Activated CD8-positive, alpha-beta memory T cell treated with anti-CD3 and anti-CD28 coated beads, Interleukin-2, amount 10 ng/mL, durations not matched to agents 7 days and 5 days (primary cell): Measurements from ENCODE around the gene RNPEPL1. TPM values are rescaled to one million over a fixed set of nuclear protein-coding genes. Genes with fewer than 3 reads are reported as not detected.

Source experiments
- ATAC-seq: fragments of 150-1000 bp; cut with Tn5 transposase; one replicate; pipeline ENCODE4 v1.10.0; 2021; ENCODE audit warnings: moderate library complexity
- CTCF ChIA-PET: fragments of 350-600 bp; sonication (Branson Sonifier 250); formaldehyde crosslinking; loops from one replicate; lab custom pipeline; 2021; ENCODE audit warnings: antibody characterized with exemption; lab: Charles Lee
- DNase-seq: peaks from one replicate; pipeline ENCODE4 v3.0.0-alpha.2; 2020
- H3K27ac Mint-ChIP-seq: one replicate; pipeline ENCODE4 v1.8.0; 2021; ENCODE audit warnings: mild to moderate bottlenecking, mixed read lengths
- H3K27me3 Mint-ChIP-seq: one replicate; pipeline ENCODE4 v1.8.0; 2021; ENCODE audit warnings: mixed read lengths
- H3K36me3 Mint-ChIP-seq: one replicate; pipeline ENCODE4 v1.8.0; 2021; ENCODE audit warnings: mild to moderate bottlenecking, mixed read lengths
- H3K4me1 Mint-ChIP-seq: one replicate; pipeline ENCODE4 v1.8.0; 2021; ENCODE audit warnings: mixed read lengths
- H3K4me3 Mint-ChIP-seq: one replicate; pipeline ENCODE4 v1.8.0; 2021; ENCODE audit warnings: mild to moderate bottlenecking, moderate library complexity, mixed read lengths
- H3K9me3 Mint-ChIP-seq: one replicate; pipeline ENCODE4 v1.8.0; 2022; ENCODE audit warnings: low read depth, mixed read lengths
- total RNA-seq, 2 experiments: library from RNA; stranded (reverse); gene quantifications; one replicate each; pipeline ENCODE4 v1.2.3, GENCODE V29; 2021

RNPEPL1 gene
- total RNA-seq, 2 experiments from 2014 or later, result 101 to 152 TPM

GRCh38 chr2:240628808-240629618, 60.7 kb downstream of the RNPEPL1 start:
- no peaks in the 10 kb centered on the region for H3K27me3 Mint-ChIP-seq
- H3K36me3 Mint-ChIP-seq, result peaks cover 48% of the 10 kb centered on the region
- peaks cover 10% of the 10 kb centered on the region for H3K9me3 Mint-ChIP-seq
- ATAC-seq, result no peak
- CTCF ChIA-PET, result interaction anchor here (1.7 to 2.3 kb wide), 2 partner anchors 43 to 115 kb away, joined by 4 to 7 read pairs; partner anchors contain the start of gene CAPN10
- H3K27ac Mint-ChIP-seq, result no peak overlapping the region
- no peak overlapping the region for H3K4me3 Mint-ChIP-seq
- no peak for DNase-seq
- H3K4me1 Mint-ChIP-seq, result peaks cover 31% of the 10 kb centered on the region

- Mint-ChIP-seq H3K4me3 (no peak overlapping the region), H3K9me3 (peaks cover 12% of the 10 kb centered on the region), H3K4me1 (peaks cover 25% of the 10 kb centered on the region), H3K36me3 (peaks cover 54% of the 10 kb centered on the region), H3K27ac (no peak overlapping the region), H3K27me3 (no peaks in the 10 kb centered on the region)
- ATAC-seq, result no peak
- CTCF ChIA-PET, result interaction anchor here (1.7 kb wide), 1 partner anchor 116 kb away, joined by 4 read pairs; no protein-coding TSS in a partner anchor
- no peak for DNase-seq
These were observed 61.3 kb downstream of the RNPEPL1 start for GRCh38 chr2:240629619-240629967.

DNA sequence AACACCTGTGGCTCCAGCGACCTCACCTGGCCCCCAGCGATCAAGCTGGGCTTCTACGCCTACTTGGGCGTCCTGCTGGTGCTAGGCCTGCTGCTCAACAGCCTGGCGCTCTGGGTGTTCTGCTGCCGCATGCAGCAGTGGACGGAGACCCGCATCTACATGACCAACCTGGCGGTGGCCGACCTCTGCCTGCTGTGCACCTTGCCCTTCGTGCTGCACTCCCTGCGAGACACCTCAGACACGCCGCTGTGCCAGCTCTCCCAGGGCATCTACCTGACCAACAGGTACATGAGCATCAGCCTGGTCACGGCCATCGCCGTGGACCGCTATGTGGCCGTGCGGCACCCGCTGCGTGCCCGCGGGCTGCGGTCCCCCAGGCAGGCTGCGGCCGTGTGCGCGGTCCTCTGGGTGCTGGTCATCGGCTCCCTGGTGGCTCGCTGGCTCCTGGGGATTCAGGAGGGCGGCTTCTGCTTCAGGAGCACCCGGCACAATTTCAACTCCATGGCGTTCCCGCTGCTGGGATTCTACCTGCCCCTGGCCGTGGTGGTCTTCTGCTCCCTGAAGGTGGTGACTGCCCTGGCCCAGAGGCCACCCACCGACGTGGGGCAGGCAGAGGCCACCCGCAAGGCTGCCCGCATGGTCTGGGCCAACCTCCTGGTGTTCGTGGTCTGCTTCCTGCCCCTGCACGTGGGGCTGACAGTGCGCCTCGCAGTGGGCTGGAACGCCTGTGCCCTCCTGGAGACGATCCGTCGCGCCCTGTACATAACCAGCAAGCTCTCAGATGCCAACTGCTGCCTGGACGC, 61.9 kb downstream of the RNPEPL1 start:
- Mint-ChIP-seq H3K4me3 (no peak overlapping the region), H3K4me1 (peaks cover 19% of the 10 kb centered on the region), H3K9me3 (peaks cover 14% of the 10 kb centered on the region), H3K36me3 (peaks cover 60% of the 10 kb centered on the region), H3K27ac (no peak overlapping the region), H3K27me3 (no peaks in the 10 kb centered on the region)
- DNase-seq (no peak), ATAC-seq (no peak)
- CTCF ChIA-PET, result interaction anchor here (1.7 kb wide), 1 partner anchor 116 kb away, joined by 4 read pairs; no protein-coding TSS in a partner anchor

Other genes with a start within 250 kb of the RNPEPL1 start
- gene GPC1, start 132.8 kb upstream of the RNPEPL1 start, total RNA-seq, result 1 to 10 TPM; 3.2 to 4.5 TPM
- 10 to 100 TPM; 21.3 to 33.5 TPM for gene ANKMY1, start 10.5 kb upstream of the RNPEPL1 start, total RNA-seq
- gene DUSP28, start 8.1 kb upstream of the RNPEPL1 start, total RNA-seq, result 10 to 100 TPM; 10.0 to 10.1 TPM
- gene CAPN10, start 18.2 kb downstream of the RNPEPL1 start, total RNA-seq, result 10 to 100 TPM; 54.0 to 75.8 TPM
- gene GPR35, start 57.0 kb downstream of the RNPEPL1 start, total RNA-seq, result 10 to 100 TPM; 14.4 to 35.4 TPM
- gene AQP12B, start 114.4 kb downstream of the RNPEPL1 start, total RNA-seq, result not detected
- gene AQP12A, start 123.4 kb downstream of the RNPEPL1 start, total RNA-seq, result not detected